Measurements from ENCODE around the gene CTXN3. TPM values are rescaled to one million over a fixed set of nuclear protein-coding genes. Genes with fewer than 3 reads are reported as not detected.

Gene CTXN3
- total RNA-seq, 1 donor from 2014 or later = not detected

- DNase-seq (ENCODE audit: low spot score, unreplicated experiment) = no peak
- H3K27me3 Mint-ChIP-seq = peaks cover 4% of the 10 kb centered on the region
- H3K4me3 Mint-ChIP-seq (ENCODE audit: low read depth) = no peak overlapping the region
- no peaks in the 10 kb centered on the region for H3K36me3 Mint-ChIP-seq (ENCODE audit: insufficient read depth)
- no peak for TF ChIP-seq CTCF (IDR thresholded peaks at IDR 0.05; ENCODE audit: unreplicated experiment)
- no peak overlapping the region for H3K27ac Mint-ChIP-seq
- no peaks in the 10 kb centered on the region for H3K4me1 Mint-ChIP-seq (ENCODE audit: low read depth)
- no peaks in the 10 kb centered on the region for H3K9me3 Mint-ChIP-seq (ENCODE audit: low read depth)
Measured at GRCh38 chr5:127639828-127640227, 9.1 kb upstream of the CTXN3 start.

- H3K27ac Mint-ChIP-seq = no peak overlapping the region
- no peaks in the 10 kb centered on the region for H3K9me3 Mint-ChIP-seq (ENCODE audit: low read depth)
- no peak for DNase-seq (ENCODE audit: low spot score, unreplicated experiment)
Measured at GRCh38 chr5:127642949-127643348, 5.9 kb upstream of the CTXN3 start.

DNA sequence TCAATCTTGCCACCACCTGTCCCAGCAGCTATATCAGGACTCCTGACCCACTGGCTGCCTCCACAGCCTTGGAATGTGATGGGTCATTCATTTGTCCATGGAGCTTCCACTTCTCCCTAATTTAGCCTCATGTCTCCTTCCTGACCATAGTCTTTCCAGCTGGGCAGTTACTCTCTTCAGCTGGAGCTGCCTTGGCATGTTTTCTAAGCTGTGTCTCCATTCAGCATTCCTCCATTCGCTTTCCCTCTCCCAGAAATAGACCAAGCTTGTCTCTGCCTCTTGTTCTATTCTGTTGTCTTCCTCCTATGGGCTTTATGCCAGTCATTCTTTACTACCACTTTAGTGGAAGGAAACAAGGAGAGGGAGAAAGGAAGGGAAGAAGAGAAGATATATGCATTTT lies 5.3 kb upstream of the CTXN3 start:
- TF ChIP-seq CTCF (IDR thresholded peaks at IDR 0.05; ENCODE audit: unreplicated experiment) = no peak
- no peak for DNase-seq (ENCODE audit: low spot score, unreplicated experiment)
- Mint-ChIP-seq H3K4me3 (ENCODE audit: low read depth) (no peak overlapping the region), H3K27ac (no peak overlapping the region), H3K9me3 (ENCODE audit: low read depth) (no peaks in the 10 kb centered on the region), H3K27me3 (no peaks in the 10 kb centered on the region), H3K36me3 (ENCODE audit: insufficient read depth) (no peaks in the 10 kb centered on the region), H3K4me1 (ENCODE audit: low read depth) (peaks cover 23% of the 10 kb centered on the region)

More at GRCh38 chr5:127642949-127643348, 5.9 kb upstream of the CTXN3 start:
- H3K4me3 Mint-ChIP-seq (ENCODE audit: low read depth) = no peak overlapping the region
- TF ChIP-seq CTCF (IDR thresholded peaks at IDR 0.05; ENCODE audit: unreplicated experiment) = no peak
- H3K27me3 Mint-ChIP-seq = peaks cover 3% of the 10 kb centered on the region
- peaks cover 22% of the 10 kb centered on the region for H3K4me1 Mint-ChIP-seq (ENCODE audit: low read depth)
- no peaks in the 10 kb centered on the region for H3K36me3 Mint-ChIP-seq (ENCODE audit: insufficient read depth)

DNA sequence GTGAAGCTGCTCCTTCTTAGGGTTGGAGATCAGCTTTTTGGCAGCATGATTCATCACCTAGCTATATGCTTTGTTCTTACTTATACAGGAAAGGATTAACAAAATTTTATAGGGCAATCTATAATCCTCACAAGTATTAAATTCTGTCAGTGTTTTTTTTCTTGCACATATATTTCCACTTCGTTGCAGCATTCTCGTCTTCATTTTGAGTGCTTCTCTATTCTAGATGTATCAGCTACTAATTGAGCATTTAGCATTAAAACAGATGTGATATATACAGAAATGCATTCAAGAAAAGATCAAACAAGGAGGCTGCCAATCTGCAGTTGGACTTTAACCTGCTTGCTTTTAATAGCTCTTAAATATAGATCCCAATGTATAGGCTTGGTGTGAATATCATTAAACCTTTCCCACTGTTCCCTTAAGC lies 3.6 kb upstream of the CTXN3 start:
- DNase-seq (ENCODE audit: low spot score, unreplicated experiment) = no peak
- H3K9me3 Mint-ChIP-seq (ENCODE audit: low read depth) = no peaks in the 10 kb centered on the region
- no peak overlapping the region for H3K4me3 Mint-ChIP-seq (ENCODE audit: low read depth)
- H3K36me3 Mint-ChIP-seq (ENCODE audit: insufficient read depth) = no peaks in the 10 kb centered on the region
- no peak overlapping the region for H3K27ac Mint-ChIP-seq
- TF ChIP-seq CTCF (IDR thresholded peaks at IDR 0.05; ENCODE audit: unreplicated experiment) = no peak
- H3K4me1 Mint-ChIP-seq (ENCODE audit: low read depth) = peaks cover 38% of the 10 kb centered on the region
- no peaks in the 10 kb centered on the region for H3K27me3 Mint-ChIP-seq

- Mint-ChIP-seq H3K9me3 (ENCODE audit: low read depth) (no peaks in the 10 kb centered on the region), H3K27me3 (peaks cover 3% of the 10 kb centered on the region), H3K36me3 (ENCODE audit: insufficient read depth) (no peaks in the 10 kb centered on the region), H3K4me1 (ENCODE audit: low read depth) (peaks cover 41% of the 10 kb centered on the region), H3K4me3 (ENCODE audit: low read depth) (no peak overlapping the region), H3K27ac (no peak overlapping the region)
- no peak for TF ChIP-seq CTCF (IDR thresholded peaks at IDR 0.05; ENCODE audit: unreplicated experiment)
- no peak for DNase-seq (ENCODE audit: low spot score, unreplicated experiment)
Measured at GRCh38 chr5:127647361-127647958, 1.4 kb upstream of the CTXN3 start.

All from progenitor cell of endocrine pancreas (in vitro differentiated cells).